HG03196 (cell line): ENCODE data around the gene TOP1.

Experiments used
- ATAC-seq: cut with Tn5 transposase; IDR thresholded peaks from one replicate; pipeline ENCODE4 v1.9.1; 2021; ENCODE audit not compliant: unreplicated experiment

Gene TOP1

DNA sequence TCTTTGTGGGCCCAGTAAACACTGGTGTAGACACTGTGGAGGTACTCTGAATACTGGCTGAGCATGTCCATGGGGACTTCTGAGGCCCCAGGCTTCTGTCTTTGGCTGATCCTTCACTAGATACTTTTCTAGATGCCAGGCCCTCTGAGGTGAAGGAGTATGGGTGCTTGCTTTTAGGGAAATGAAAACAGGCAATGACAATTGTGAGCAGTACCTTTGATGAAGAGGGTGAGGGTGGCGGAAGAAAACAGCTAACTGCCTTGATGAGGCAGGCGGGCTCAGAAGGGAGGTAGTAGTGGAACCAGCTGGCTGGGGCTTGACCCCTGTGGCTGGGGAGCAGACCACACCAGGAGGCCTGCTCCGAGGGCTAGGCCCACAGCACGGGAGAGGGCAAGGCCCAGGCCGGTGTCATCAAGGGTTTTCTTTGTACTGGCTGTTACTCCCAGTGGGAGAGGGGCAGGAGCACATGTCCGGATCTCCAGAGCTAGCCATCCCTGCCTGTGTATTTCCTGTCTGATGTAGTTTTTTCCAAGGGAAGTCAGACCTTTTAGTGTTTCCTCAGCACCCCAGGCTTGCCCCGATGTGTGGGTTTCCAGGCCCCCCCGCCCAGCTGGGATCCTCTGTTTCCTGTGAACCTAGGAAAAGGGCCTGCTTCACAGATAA is 112.7 kb downstream of the TOP1 start:
- no peak for ATAC-seq

- no peak for ATAC-seq
These were observed 113.6 kb downstream of the TOP1 start for GRCh38 chr20:41142245-41142644.

- no peak for ATAC-seq
These were observed 114.3 kb downstream of the TOP1 start for GRCh38 chr20:41142919-41143318.

GRCh38 chr20:41143354-41143753 is 114.7 kb downstream of the TOP1 start:
- no peak for ATAC-seq

- no peak for ATAC-seq
These were observed 116.7 kb downstream of the TOP1 start for GRCh38 chr20:41145317-41145716.

- no peak for ATAC-seq
These were observed 117.4 kb downstream of the TOP1 start for GRCh38 chr20:41145821-41146620.

DNA sequence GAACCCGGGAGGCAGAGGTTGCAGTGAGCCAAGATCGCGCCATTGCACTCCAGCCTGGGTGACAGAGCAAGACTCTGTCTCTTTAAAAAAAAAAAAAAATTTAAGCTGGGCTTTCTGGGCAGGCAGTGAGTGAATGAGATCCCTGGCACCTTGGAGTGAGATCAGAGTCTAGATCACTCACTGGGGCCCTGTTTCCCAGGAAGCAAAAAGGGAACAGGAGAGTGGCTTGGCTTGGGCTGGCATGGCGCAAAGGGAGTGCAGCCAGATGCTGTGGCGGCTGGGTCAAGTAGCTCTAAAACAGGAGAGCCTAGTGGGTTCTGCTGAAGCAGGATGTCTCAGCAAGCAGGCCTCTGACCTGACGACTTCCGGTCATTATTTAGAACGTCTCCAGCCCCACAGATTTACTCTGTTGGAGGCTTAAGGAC is 119.2 kb downstream of the TOP1 start:
- ATAC-seq = no peak

- no peak for ATAC-seq
These were observed 120.3 kb downstream of the TOP1 start for GRCh38 chr20:41148942-41149341.

DNA sequence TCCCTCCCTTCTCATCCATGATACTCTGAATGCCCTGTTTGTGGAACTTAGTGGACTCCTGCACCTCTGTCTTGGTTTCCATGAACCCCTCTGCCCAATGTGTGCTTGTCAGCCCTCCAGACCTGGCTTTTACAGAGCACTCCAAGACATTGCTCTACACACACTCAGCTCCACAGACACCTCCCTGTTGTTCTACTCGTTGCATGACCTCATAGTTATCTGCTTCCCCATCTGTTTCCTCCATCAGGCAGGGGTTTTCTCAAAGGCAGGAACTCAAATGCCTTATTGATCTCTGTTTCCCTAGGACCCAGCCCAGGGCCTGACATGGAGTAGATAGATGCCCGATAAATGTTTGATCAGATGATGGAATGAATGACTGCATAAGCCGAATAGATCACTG is 122.0 kb downstream of the TOP1 start:
- ATAC-seq = no peak

DNA sequence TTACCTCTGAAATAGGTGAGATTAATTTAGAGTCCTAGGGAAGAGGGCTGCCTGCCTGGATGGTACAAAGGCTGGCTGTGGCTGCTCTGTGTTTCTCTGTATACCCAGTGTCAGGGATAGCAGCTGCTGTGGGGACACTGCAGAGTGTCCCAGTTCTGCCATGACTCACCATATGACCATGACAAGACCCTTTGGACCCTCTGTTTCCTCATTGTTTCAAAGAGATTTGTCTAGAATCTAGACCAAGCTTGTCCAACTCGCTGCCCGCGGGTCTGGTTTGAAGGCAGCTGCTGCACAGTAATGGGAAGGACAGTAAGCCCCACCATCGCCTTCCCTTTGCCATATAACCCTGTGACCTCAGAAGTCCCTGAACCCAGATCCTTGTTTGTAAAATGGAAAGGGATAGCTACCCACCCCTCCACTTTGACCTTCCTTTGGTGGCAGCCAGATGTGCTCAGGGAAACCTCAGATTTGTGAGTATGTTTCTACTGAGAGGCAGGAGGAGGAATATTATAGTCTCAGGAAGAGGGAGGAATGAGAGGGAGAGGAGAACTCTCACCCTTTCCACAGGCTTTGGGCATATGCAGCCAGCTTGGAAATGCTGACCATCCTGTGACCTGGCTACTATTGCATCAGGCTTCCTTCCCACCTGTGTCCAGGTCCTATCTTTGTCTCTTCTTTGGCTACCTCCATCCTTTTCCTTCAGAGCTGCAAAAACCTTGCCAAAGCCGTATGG is 122.7 kb downstream of the TOP1 start:
- ATAC-seq = no peak

DNA sequence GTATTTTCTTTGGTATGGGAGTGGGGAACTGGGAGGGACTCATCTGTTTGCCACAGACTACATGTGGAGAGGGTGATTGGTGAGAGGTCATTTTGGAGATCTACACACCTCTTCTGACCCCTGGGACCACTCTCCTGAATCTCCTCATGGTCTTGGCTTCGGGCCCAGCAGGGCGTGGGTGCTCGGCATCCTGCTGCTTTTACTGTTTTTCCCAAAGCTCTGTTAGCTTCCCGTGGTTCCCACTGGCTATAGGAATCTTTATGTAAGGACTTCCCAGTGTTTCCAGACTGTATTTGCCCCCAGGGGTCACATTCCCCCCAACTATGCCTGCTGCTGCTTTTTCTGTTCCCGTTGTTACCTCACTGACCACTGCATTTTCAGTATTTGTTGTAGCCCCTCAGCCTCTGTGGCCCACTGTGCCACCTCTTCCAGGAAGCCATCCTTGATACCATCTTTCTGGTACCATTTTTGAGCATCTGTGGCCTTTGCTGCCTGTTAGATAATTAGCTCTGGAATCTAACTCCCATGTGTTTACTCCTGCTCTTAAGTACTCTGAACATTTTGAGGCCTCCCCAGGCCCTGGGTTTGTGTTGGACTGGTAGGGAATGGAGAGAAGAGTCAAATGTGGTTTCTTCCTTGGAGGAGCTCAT is 123.6 kb downstream of the TOP1 start:
- ATAC-seq = no peak

- ATAC-seq = no peak
These were observed 126.0 kb downstream of the TOP1 start for GRCh38 chr20:41154436-41155176.

- ATAC-seq = no peak
These were observed 126.6 kb downstream of the TOP1 start for GRCh38 chr20:41155261-41155660.

DNA sequence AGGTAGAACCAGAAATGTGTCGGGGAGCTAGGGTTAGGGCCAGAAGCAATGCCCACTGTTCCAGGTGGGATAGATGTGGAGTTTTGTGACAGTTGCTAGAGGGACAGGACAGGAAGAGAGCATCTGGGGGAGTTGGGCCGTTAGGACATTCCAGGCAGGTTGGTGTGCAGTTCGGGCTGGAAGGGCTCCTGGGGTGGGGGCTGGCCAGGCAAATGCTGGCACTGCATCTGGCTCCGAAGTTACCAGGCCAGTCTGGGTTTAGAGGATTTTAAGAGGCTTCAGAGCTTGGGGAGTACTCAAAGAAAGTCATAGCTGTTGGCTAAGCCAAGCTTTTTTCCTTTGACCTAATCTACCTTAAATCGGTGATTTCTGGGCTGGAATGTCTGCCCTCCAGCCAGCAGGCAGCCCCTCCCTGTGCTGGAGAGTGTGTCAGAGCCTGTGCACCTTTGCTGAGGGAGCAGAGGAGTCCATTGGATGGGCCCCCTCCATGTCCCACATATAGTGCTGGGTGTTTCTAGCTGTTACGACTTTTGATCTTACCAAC is 129.5 kb downstream of the TOP1 start:
- ATAC-seq = no peak

DNA sequence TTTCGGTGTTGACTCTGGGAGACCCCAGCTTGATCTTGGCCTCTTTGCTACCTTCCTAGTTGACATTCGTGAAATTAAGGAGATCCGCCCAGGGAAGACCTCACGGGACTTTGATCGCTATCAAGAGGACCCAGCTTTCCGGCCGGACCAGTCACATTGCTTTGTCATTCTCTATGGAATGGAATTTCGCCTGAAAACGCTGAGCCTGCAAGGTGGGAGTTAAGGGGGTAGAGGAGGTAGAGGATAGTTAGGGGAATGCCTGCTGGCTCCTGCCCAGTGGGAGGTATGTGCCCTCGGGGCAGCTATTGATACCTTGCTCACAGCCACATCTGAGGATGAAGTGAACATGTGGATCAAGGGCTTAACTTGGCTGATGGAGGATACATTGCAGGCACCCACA is 130.9 kb downstream of the TOP1 start:
- ATAC-seq = no peak

DNA sequence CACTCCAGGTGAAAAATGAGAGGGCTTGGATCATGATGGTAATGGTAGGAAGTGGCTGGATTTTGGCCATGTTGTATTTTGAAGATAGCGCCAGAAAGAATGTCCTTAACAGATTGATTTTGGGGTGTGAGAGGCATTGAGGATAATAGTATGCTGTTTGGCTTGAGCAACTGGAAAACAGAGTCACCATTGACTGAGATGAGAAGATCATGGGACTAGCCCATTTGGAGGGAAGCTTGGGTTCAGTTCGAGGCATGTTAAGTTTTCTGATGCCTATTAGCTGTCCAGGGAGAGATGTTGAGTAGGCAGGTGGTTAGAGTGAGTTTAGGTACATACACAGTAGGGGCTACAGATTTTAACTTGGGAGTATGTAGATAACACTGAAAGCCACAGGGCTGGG is 132.1 kb downstream of the TOP1 start:
- no peak for ATAC-seq

- ATAC-seq = no peak
These were observed 133.3 kb downstream of the TOP1 start for GRCh38 chr20:41161886-41162285.

GRCh38 chr20:41162396-41162795 is 133.8 kb downstream of the TOP1 start:
- no peak for ATAC-seq

- no peak for ATAC-seq
These were observed 135.2 kb downstream of the TOP1 start for GRCh38 chr20:41163821-41164220.
